KOPT-K1 (cell line): Measurements from ENCODE around the gene PSMD12.

Source experiments
- H3K27ac ChIP-seq: fragments of 200-600 bp; sonication (generic); 2 replicates; pipeline ENCODE4 v1.5.1; 2016; ENCODE audit warnings: antibody characterized with exemption, mild to moderate bottlenecking, low read depth, low read length; ENCODE audit not compliant: poor library complexity, severe bottlenecking
- H3K36me3 ChIP-seq: fragments of 200-600 bp; sonication (generic); 2 replicates; pipeline ENCODE4 v1.5.1; 2017; ENCODE audit warnings: antibody characterized with exemption, mild to moderate bottlenecking, low read length, moderate library complexity; ENCODE audit not compliant: insufficient read depth
- H3K9me3 ChIP-seq: fragments of 200-600 bp; sonication (generic); 2 replicates; pipeline ENCODE4 v1.5.1; 2017; ENCODE audit warnings: antibody characterized with exemption, low read length, mild to moderate bottlenecking; ENCODE audit not compliant: insufficient read depth, poor library complexity, severe bottlenecking

The PSMD12 gene

GRCh38 chr17:67376415-67376736 is 10.0 kb upstream of the PSMD12 start:
- Histone ChIP-seq H3K9me3 (no peaks in the 10 kb centered on the region), H3K27ac (peak overlapping the region; percentile 84), H3K36me3 (no peaks in the 10 kb centered on the region)

GRCh38 chr17:67375716-67376115 is 9.3 kb upstream of the PSMD12 start:
- Histone ChIP-seq H3K27ac (no peak overlapping the region), H3K9me3 (no peaks in the 10 kb centered on the region), H3K36me3 (no peaks in the 10 kb centered on the region)

DNA sequence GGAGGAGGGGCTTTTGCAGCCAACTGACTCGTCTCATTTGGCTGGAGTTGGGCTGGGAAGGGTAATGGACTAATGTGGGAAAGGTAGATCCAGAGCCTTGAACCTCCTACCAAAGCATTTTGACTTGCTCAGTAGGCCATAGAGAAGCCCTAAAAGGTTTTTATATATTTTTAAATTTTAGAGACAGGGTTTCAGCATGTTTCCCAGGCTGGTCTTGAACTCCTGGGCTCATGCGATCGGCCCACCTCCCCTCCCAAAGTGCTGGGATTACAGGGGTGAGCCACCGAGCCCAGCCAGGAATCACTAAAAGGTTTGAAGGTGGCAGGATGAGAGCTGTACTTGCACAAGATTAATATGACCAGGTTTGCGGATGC is 8.7 kb upstream of the PSMD12 start:
- no peaks in the 10 kb centered on the region for H3K9me3 ChIP-seq
- H3K36me3 ChIP-seq: no peaks in the 10 kb centered on the region
- no peak overlapping the region for H3K27ac ChIP-seq

DNA sequence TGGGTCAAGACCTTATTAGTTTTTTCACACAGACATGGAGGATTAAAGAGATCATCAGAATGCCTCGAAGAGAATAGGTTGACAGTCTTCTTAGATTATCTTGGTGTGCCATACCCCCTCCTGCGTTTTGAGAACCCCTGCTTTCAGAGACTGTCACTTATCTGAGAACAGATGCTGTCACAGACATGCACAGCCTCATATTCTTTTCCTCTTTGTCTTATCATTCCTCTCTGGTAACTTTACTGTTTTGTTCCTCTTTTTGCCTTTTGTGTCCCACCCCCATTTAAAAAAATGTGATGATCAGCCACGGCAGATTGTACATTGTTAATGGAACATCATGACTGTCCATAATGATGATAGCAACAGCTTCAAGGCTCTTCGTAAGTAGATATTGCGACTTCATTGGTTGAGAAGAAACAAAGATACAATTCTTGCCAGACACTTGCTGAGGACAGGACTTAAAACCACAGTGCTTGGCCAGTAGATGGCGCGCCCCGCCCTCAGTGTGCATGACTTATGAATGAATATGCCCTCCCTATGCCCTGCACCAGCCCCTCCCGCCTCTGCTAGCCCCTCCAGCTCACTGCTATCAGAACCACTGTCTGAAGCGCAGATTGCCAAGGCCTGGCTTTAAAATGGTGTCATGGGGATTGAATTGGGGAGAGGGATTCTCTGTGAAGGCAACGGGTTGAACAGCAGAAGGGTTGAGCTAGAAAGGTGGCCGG is 8.1 kb upstream of the PSMD12 start:
- Histone ChIP-seq H3K27ac (no peak overlapping the region), H3K36me3 (no peaks in the 10 kb centered on the region), H3K9me3 (no peaks in the 10 kb centered on the region)

- Histone ChIP-seq H3K27ac (no peak overlapping the region), H3K36me3 (no peaks in the 10 kb centered on the region), H3K9me3 (no peaks in the 10 kb centered on the region)
Observed at GRCh38 chr17:67372751-67373150, 6.4 kb upstream of the PSMD12 start.

GRCh38 chr17:67369676-67370075 is 3.3 kb upstream of the PSMD12 start:
- Histone ChIP-seq H3K9me3 (no peaks in the 10 kb centered on the region), H3K27ac (no peak overlapping the region), H3K36me3 (peaks cover 6% of the 10 kb centered on the region; the same call in 1 of the 2 replicates)

DNA sequence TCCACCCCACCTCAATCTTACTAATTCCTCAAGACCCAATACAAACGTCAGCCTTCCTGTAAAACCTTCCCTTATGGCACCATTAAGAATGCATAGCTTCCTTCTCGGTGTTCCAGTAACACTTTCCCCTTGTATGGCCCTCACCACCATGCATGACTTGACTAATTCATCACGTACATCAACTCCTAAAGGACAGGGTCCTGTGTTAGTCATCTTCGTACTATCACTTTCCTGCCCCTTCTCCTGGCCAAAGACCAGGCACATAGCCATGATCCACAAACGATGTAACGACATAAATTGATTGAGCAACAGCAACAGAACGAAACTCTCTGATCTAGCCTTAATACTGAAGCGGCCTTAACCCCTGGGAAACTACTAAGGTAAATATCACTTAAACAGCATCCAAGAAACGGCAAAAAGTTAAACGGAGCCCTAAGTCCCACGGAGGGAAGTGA is 612 bp downstream of the PSMD12 start:
- H3K9me3 ChIP-seq: no peaks in the 10 kb centered on the region
- peak overlapping the region; percentile 84 for H3K27ac ChIP-seq
- peaks cover 45% of the 10 kb centered on the region for H3K36me3 ChIP-seq

DNA sequence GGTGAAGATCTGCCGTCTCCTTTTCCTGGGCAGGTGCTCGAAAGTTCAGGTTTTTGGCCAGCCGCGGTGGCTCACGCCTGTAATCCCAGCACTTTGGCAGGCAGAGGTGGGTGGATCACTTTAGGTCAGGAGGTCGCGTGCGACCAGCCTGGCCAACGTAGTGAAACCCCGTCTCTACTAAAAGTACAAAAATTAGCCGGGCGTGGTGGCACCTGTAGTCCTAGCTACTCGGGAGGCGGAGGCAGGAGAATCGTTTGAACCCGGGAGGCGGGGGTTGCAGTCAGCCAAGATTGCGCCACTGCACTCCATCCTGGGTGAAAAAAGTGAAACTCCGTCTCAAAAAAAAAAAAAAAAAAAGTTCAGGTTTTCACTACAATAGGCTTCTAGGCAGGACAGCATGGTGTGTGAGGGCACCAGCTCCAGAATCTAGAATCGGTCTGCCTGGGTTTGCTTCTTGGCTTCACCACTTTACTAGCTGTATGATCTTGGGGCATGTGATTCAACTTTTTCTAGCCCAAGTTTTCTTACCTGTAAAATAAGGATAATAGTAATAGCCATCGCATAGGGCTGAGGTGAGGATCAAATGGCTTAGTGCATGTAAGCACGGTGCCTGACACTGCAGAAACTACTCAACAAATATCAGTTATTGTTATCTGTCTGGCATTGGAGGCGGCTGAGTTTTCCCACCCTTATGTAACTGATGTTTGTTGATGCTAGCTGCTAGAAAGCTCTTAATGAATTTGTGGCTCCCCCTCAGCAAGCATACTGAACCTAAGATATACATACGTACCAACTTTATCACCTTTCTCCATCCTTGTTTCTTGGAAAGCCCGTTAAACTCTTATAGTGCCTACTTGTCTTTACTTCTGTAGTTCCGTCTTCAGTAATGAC is 1.3 kb downstream of the PSMD12 start:
- H3K9me3 ChIP-seq: no peaks in the 10 kb centered on the region
- peaks cover 52% of the 10 kb centered on the region for H3K36me3 ChIP-seq
- H3K27ac ChIP-seq: peak overlapping the region; percentile 84

- peaks cover 78% of the 10 kb centered on the region for H3K36me3 ChIP-seq
- no peak overlapping the region for H3K27ac ChIP-seq
- no peaks in the 10 kb centered on the region for H3K9me3 ChIP-seq
Observed at GRCh38 chr17:67362173-67362572, 4.2 kb downstream of the PSMD12 start.

GRCh38 chr17:67360880-67361279 is 5.5 kb downstream of the PSMD12 start:
- H3K36me3 ChIP-seq: peaks cover 89% of the 10 kb centered on the region

DNA sequence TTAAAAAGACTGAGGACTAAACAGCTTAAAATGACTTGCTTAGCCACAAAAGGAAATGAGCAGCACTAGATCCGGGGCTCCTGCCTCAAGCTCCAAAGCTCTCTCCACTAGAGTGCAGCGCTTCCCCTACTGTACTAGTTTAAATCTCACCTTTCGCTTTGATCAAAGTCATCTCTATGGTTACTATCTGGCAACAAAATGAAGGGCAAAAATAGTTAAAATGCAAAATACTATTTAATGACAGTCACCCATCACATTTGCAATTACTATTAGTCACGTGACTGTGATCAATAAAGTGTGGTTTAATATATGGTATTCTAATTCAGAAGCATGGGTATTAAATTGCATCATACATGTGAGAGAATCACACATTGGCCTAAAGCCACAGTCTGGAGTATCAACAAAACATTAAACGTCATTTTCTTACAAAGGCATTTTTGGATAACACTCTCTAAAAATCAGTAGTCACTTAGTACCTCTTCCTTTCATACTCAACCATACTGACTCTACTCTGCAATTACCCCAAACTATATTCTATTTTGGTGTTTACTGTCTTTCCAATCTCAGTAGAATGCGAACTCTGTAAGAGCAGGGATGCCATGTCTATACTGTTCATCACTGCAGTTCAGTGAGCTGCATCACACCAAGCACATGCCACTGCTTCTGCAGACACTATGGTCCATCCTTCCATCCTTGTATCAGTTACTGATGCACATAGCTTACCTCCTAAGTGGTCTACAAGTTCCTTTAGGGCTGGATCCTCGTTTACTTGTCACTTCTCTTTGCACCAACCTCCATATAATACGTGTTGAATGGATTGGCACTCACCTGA is 6.2 kb downstream of the PSMD12 start:
- no peak overlapping the region for H3K27ac ChIP-seq
- H3K9me3 ChIP-seq: no peaks in the 10 kb centered on the region
- peaks cover 95% of the 10 kb centered on the region for H3K36me3 ChIP-seq

More at GRCh38 chr17:67360880-67361279, 5.5 kb downstream of the PSMD12 start:
- Histone ChIP-seq H3K27ac (no peak overlapping the region), H3K9me3 (no peaks in the 10 kb centered on the region)

- Histone ChIP-seq H3K36me3 (peaks cover 95% of the 10 kb centered on the region), H3K9me3 (no peaks in the 10 kb centered on the region), H3K27ac (peak overlapping the region; percentile 15)
Observed at GRCh38 chr17:67358612-67359011, 7.8 kb downstream of the PSMD12 start.

- Histone ChIP-seq H3K36me3 (peaks cover 99% of the 10 kb centered on the region), H3K27ac (no peak overlapping the region)
Observed at GRCh38 chr17:67353929-67354574, 12.3 kb downstream of the PSMD12 start.

GRCh38 chr17:67353161-67353560 is 13.2 kb downstream of the PSMD12 start:
- no peaks in the 10 kb centered on the region for H3K9me3 ChIP-seq
- H3K27ac ChIP-seq: no peak overlapping the region
- peaks cover 99% of the 10 kb centered on the region for H3K36me3 ChIP-seq

More at GRCh38 chr17:67353929-67354574, 12.3 kb downstream of the PSMD12 start:
- H3K9me3 ChIP-seq: no peaks in the 10 kb centered on the region
